Vagina (tissue), 2 donors: ENCODE measurements around the gene FLNB.

ENCODE experiments used
- POLR2A ChIP-seq, 2 donors: fragments of 450-650 bp; IDR thresholded peaks; one replicate each; pipeline ENCODE4 v1.6.1; 2017; ENCODE audit warnings: antibody characterized with exemption in 2 of 2, mild to moderate bottlenecking in 2 of 2, moderate library complexity in 2 of 2
- TF ChIP-seq, protein P1 (sequence below), 3 experiments: fragments of 450-650 bp in 2 of 3; fragments of 200-600 bp in 1 of 3; sonication (generic) in 1 of 3; IDR thresholded peaks; one replicate each; pipeline ENCODE4 v1.5.1; 2017 to 2019; ENCODE audit warnings: antibody characterized with exemption in 3 of 3, mild to moderate bottlenecking in 2 of 3, moderate library complexity in 2 of 3

DNA sequence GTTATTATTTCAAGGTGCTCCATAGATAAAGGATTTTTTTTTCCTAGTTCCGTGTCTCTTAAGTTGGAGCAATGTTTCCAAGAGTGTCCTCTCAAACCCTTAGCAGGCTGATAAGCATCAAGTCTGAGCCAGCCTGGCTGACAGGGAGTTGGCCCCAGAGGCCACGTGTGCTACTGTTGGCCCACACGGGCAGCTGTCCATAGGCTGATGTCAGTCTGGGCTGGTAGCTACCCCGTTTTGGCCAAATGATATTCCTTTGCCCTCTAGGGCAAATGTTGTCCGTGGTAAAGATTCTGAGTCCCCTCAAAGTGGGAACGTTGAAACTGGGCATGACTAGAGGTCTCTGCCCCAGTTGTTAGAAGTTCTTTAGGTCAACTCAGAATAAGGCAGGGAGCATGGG is 99.4 kb downstream of the FLNB start:
- no peak for TF ChIP-seq POLR2A (IDR thresholded peaks at IDR 0.05)
- TF ChIP-seq, protein P1, sequence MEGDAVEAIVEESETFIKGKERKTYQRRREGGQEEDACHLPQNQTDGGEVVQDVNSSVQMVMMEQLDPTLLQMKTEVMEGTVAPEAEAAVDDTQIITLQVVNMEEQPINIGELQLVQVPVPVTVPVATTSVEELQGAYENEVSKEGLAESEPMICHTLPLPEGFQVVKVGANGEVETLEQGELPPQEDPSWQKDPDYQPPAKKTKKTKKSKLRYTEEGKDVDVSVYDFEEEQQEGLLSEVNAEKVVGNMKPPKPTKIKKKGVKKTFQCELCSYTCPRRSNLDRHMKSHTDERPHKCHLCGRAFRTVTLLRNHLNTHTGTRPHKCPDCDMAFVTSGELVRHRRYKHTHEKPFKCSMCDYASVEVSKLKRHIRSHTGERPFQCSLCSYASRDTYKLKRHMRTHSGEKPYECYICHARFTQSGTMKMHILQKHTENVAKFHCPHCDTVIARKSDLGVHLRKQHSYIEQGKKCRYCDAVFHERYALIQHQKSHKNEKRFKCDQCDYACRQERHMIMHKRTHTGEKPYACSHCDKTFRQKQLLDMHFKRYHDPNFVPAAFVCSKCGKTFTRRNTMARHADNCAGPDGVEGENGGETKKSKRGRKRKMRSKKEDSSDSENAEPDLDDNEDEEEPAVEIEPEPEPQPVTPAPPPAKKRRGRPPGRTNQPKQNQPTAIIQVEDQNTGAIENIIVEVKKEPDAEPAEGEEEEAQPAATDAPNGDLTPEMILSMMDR (IDR thresholded peaks at IDR 0.05) = no peak
